ENCODE results near the gene KIF13A. TPM values are rescaled to one million over a fixed set of nuclear protein-coding genes. Genes with fewer than 3 reads are reported as not detected.
"Not testable (repeated sequence)": the region's sequence is repeated elsewhere in the genome, so short reads cannot be mapped to it uniquely, and the experiment has no call there.

Gene KIF13A
- total and polyA plus RNA-seq, 4 donors, result 4.3 to 28.1 (median 10.6) TPM

DNA sequence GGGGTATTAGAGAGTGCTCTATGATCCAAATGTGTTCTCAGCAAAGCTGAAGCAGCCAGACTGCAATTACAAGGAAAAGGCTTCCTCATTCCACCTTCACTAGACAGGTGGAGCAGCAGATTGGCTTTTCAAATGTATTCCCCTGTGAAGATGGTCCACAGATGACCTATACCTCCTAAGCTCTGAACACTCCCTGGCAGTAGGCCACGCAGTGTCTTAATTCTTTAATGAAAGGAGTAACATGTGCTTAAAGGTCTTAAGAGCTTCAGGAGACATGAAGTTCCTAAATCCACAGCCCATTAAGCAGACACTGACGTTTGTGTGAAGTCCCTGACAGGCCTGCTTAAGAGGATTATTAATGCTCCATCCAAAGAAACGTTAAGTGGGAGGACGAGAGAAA is 141.8 kb downstream of the KIF13A start:
- no peak for DNase-seq (ENCODE audit: low spot score)
- TF ChIP-seq, protein P1, sequence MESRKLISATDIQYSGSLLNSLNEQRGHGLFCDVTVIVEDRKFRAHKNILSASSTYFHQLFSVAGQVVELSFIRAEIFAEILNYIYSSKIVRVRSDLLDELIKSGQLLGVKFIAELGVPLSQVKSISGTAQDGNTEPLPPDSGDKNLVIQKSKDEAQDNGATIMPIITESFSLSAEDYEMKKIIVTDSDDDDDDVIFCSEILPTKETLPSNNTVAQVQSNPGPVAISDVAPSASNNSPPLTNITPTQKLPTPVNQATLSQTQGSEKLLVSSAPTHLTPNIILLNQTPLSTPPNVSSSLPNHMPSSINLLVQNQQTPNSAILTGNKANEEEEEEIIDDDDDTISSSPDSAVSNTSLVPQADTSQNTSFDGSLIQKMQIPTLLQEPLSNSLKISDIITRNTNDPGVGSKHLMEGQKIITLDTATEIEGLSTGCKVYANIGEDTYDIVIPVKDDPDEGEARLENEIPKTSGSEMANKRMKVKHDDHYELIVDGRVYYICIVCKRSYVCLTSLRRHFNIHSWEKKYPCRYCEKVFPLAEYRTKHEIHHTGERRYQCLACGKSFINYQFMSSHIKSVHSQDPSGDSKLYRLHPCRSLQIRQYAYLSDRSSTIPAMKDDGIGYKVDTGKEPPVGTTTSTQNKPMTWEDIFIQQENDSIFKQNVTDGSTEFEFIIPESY (IDR thresholded peaks at IDR 0.05), result no peak
- TF ChIP-seq SP1 (IDR thresholded peaks at IDR 0.05) (no peak), HNF4A (conservative IDR thresholded peaks at IDR 0.05) (no peak), FOXA1 (IDR thresholded peaks at IDR 0.05) (no peak), GABPA (IDR thresholded peaks at IDR 0.05 in 1 of 2, conservative IDR thresholded peaks at IDR 0.05 in 1 of 2) (no peak), CTCF (IDR thresholded peaks at IDR 0.05; ENCODE audit: low read depth, low read length, missing input control) (no peak), RXRA (IDR thresholded peaks at IDR 0.05) (no peak), RAD21 (IDR thresholded peaks at IDR 0.05) (no peak), EGR1 (IDR thresholded peaks at IDR 0.05; ENCODE audit: low read depth in 2 of 2) (no peak), HNF4G (IDR thresholded peaks at IDR 0.05) (no peak)
- TF ChIP-seq, protein P2, sequence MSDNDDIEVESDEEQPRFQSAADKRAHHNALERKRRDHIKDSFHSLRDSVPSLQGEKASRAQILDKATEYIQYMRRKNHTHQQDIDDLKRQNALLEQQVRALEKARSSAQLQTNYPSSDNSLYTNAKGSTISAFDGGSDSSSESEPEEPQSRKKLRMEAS (IDR thresholded peaks at IDR 0.05), result no peak
- WGBS, result 90% methylated on average over 4 of the region's 4 CpGs

GRCh38 chr6:17844967-17845366 is 142.5 kb downstream of the KIF13A start:
- not testable (repeated sequence) for H3K9ac ChIP-seq (ENCODE audit: low read depth in 1 of 2, low read length in 2 of 2); H3K9me3 ChIP-seq (ENCODE audit: control insufficient read depth in 4 of 4, low read length in 3 of 4); DNase-seq (ENCODE audit: low spot score); H3K27ac ChIP-seq (ENCODE audit: low read depth in 1 of 2, low read length in 2 of 2); H3K4me3 ChIP-seq (ENCODE audit: low read depth in 1 of 3, low read length in 3 of 3); H3K4me1 ChIP-seq (ENCODE audit: control insufficient read depth in 4 of 4, insufficient read depth in 4 of 4, low read length in 3 of 4); H3K27me3 ChIP-seq (ENCODE audit: control insufficient read depth in 4 of 4, insufficient read depth in 4 of 4, low read length in 3 of 4)
- 94% methylated on average over 7 of the region's 7 CpGs for WGBS
- H3K36me3 ChIP-seq (ENCODE audit: control insufficient read depth in 4 of 4, insufficient read depth in 3 of 4, low read depth in 1 of 4, low read length in 3 of 4), result peaks cover 0 to 21% (median 9%) of the 10 kb centered on the region in 4 donors

More for the DNA sequence above, 141.8 kb downstream of the KIF13A start:
- Histone ChIP-seq H3K4me3 (ENCODE audit: low read depth in 1 of 3, low read length in 3 of 3) (no peak overlapping the region), H3K4me1 (ENCODE audit: control insufficient read depth in 4 of 4, insufficient read depth in 4 of 4, low read length in 3 of 4) (peaks cover 0 to 2% (median 0%) of the 10 kb centered on the region in 4 donors), H3K27me3 (ENCODE audit: control insufficient read depth in 4 of 4, insufficient read depth in 4 of 4, low read length in 3 of 4) (no peaks in the 10 kb centered on the region), H3K27ac (ENCODE audit: low read depth in 1 of 2, low read length in 2 of 2) (no peak overlapping the region), H3K36me3 (ENCODE audit: control insufficient read depth in 4 of 4, insufficient read depth in 3 of 4, low read depth in 1 of 4, low read length in 3 of 4) (peaks cover 0 to 25% (median 13%) of the 10 kb centered on the region in 4 donors), H3K9ac (ENCODE audit: low read depth in 1 of 2, low read length in 2 of 2) (no peak overlapping the region), H3K9me3 (ENCODE audit: control insufficient read depth in 4 of 4, low read length in 3 of 4) (no peaks in the 10 kb centered on the region)

DNA sequence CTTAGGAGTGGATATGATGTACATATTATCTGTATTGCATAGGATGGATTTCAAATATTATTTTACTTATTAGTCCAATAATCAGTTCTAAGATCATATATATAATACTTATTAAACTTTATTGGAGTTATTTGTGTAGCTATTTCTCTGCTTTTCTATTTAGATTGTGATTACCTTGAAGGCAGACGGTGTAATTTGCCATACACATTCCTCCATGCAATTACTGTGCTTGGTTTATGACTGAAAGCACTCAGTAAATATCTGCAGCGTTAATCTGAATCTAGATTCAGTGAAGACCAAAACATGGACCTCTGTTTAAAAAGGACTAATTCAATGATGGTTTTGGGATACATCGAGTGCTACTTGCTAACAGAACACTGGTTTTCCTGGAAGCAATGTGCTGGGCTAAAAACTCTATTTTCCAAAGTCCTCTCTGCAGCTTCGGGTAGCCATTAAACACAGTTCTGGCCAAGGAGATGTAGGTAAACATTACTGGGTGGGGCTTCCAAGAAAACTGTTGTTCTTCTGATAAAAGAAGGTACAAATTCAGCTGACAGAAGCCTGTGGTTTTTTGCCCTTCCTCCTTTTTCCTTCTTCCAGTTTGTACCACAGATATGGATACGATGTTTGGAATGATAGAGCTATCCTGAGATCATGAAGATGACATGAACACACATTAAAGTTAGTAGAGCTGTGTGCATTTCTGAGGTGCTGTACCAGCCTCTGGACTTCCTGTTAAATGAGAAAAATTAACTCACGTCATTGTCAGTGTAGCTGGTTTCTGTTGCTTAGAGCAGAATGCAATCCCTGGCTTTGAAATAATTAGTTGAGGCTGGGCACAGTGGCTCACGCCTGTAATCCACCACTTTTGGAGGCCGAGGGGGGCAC is 144.3 kb downstream of the KIF13A start:
- DNase-seq (ENCODE audit: low spot score), result no peak
- 82% methylated on average over 8 of the region's 8 CpGs for WGBS
- H3K27ac ChIP-seq (ENCODE audit: low read depth in 1 of 2, low read length in 2 of 2), result no peak overlapping the region
- H3K4me1 ChIP-seq (ENCODE audit: control insufficient read depth in 4 of 4, insufficient read depth in 4 of 4, low read length in 3 of 4), result no peaks in the 10 kb centered on the region
- peaks cover 0 to 9% (median 0%) of the 10 kb centered on the region in 4 donors for H3K36me3 ChIP-seq (ENCODE audit: control insufficient read depth in 4 of 4, insufficient read depth in 3 of 4, low read depth in 1 of 4, low read length in 3 of 4)
- no peak overlapping the region for H3K9ac ChIP-seq (ENCODE audit: low read depth in 1 of 2, low read length in 2 of 2)
- H3K9me3 ChIP-seq (ENCODE audit: control insufficient read depth in 4 of 4, low read length in 3 of 4), result no peaks in the 10 kb centered on the region
- H3K27me3 ChIP-seq (ENCODE audit: control insufficient read depth in 4 of 4, insufficient read depth in 4 of 4, low read length in 3 of 4), result no peaks in the 10 kb centered on the region
- TF ChIP-seq NR2F2 (IDR thresholded peaks at IDR 0.05) (no peak), HNF4G (IDR thresholded peaks at IDR 0.05) (no peak), FOXA2 (IDR thresholded peaks at IDR 0.05) (no peak), YY1 (IDR thresholded peaks at IDR 0.05) (no peak), JUND (IDR thresholded peaks at IDR 0.05) (no peak), TAF1 (conservative IDR thresholded peaks at IDR 0.05) (no peak), EGR1 (IDR thresholded peaks at IDR 0.05; ENCODE audit: low read depth in 2 of 2) (no peak), FOXA1 (IDR thresholded peaks at IDR 0.05) (no peak), SP1 (IDR thresholded peaks at IDR 0.05) (no peak), RAD21 (IDR thresholded peaks at IDR 0.05) (no peak), ATF3 (IDR thresholded peaks at IDR 0.05) (no peak)
- TF ChIP-seq, protein P3, sequence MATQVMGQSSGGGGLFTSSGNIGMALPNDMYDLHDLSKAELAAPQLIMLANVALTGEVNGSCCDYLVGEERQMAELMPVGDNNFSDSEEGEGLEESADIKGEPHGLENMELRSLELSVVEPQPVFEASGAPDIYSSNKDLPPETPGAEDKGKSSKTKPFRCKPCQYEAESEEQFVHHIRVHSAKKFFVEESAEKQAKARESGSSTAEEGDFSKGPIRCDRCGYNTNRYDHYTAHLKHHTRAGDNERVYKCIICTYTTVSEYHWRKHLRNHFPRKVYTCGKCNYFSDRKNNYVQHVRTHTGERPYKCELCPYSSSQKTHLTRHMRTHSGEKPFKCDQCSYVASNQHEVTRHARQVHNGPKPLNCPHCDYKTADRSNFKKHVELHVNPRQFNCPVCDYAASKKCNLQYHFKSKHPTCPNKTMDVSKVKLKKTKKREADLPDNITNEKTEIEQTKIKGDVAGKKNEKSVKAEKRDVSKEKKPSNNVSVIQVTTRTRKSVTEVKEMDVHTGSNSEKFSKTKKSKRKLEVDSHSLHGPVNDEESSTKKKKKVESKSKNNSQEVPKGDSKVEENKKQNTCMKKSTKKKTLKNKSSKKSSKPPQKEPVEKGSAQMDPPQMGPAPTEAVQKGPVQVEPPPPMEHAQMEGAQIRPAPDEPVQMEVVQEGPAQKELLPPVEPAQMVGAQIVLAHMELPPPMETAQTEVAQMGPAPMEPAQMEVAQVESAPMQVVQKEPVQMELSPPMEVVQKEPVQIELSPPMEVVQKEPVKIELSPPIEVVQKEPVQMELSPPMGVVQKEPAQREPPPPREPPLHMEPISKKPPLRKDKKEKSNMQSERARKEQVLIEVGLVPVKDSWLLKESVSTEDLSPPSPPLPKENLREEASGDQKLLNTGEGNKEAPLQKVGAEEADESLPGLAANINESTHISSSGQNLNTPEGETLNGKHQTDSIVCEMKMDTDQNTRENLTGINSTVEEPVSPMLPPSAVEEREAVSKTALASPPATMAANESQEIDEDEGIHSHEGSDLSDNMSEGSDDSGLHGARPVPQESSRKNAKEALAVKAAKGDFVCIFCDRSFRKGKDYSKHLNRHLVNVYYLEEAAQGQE (IDR thresholded peaks at IDR 0.05), result no peak
- H3K4me3 ChIP-seq (ENCODE audit: low read depth in 1 of 3, low read length in 3 of 3), result no peak overlapping the region
